Measurements from ENCODE around the gene EPDR1.

EPDR1 gene

GRCh38 chr7:37957221-37957970 is 37.0 kb downstream of the EPDR1 start:
- in situ Hi-C loops (cut with HindIII; ENCODE audit: low pct_ligation_motif_present, low pct_unique_long_range_greater_than_20kb, low sequenced_read_pairs), result no loop called here
- no peak for DNase-seq

DNA sequence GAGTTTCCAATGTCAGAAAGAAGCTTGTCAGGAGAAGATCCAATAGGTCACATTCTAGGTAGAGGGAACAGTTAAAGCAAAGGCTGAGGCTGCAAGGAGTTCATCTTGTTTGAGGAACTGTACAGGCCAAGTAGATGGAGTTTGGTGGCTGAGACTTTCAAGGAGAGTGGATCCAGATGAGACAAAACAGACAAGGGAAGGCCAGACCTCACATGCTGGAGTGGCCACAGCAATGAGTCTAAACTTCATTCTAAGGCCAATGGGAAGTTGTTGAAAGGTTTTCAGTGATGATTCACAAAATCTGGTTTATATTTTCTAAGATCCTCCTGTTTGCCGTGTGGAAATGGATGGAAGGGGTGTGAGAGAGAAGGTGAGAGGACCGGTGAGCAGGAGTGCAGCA is 40.0 kb downstream of the EPDR1 start:
- DNase-seq, result no peak
- in situ Hi-C loops (cut with HindIII; ENCODE audit: low pct_ligation_motif_present, low pct_unique_long_range_greater_than_20kb, low sequenced_read_pairs), result no loop called here

GRCh38 chr7:37961251-37961650 is 40.8 kb downstream of the EPDR1 start:
- in situ Hi-C loops (cut with HindIII; ENCODE audit: low pct_ligation_motif_present, low pct_unique_long_range_greater_than_20kb, low sequenced_read_pairs), result no loop called here
- no peak for DNase-seq

DNA sequence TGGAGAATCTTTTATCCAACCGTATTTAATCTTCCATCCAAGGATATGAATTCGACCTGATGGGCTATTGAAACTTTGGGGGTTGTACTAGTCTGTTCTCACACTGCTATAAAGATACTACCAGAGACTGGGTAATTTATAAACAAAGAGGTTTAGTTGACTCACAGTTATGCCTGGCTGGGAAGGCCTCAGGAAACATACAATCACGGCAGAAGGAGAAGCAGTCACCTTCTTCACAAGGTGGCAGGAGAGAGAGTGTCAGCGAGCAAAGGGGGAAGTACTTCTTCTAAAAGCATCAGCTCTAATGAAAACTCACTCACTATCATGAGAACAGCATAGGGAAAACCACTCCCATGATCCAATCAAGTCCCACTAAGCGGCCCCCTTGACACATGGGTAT is 43.8 kb downstream of the EPDR1 start:
- in situ Hi-C loops (cut with HindIII; ENCODE audit: low pct_ligation_motif_present, low pct_unique_long_range_greater_than_20kb, low sequenced_read_pairs), result no loop called here
- no peak for DNase-seq

DNA sequence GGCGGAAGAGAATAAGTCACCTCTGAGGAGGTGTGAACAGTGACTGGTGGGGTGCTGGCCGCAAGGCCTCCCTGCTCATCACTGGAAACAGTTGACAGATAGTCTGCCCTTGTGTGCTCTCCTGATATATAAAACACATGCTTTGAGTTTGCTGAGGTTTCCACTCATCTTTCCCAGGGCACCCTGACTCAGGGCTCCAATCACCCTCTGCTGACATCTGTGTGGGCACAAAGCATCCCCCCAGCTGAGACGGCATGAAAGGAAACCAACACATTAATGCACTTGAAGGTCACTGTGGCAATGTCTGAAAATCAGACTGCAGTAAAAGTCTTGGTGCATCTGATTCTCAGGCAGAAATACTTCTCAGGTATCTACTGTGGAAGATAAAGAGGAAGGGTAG is 49.8 kb downstream of the EPDR1 start:
- DNase-seq, result no peak
- in situ Hi-C loops (cut with HindIII; ENCODE audit: low pct_ligation_motif_present, low pct_unique_long_range_greater_than_20kb, low sequenced_read_pairs), result no loop called here

GRCh38 chr7:37971491-37971890 is 51.1 kb downstream of the EPDR1 start:
- DNase-seq, result no peak
- in situ Hi-C loops (cut with HindIII; ENCODE audit: low pct_ligation_motif_present, low pct_unique_long_range_greater_than_20kb, low sequenced_read_pairs), result no loop called here

- DNase-seq, result no peak
- in situ Hi-C loops (cut with HindIII; ENCODE audit: low pct_ligation_motif_present, low pct_unique_long_range_greater_than_20kb, low sequenced_read_pairs), result no loop called here
These were observed 53.5 kb downstream of the EPDR1 start for GRCh38 chr7:37973915-37974314.

- no peak for DNase-seq
- in situ Hi-C loops (cut with HindIII; ENCODE audit: low pct_ligation_motif_present, low pct_unique_long_range_greater_than_20kb, low sequenced_read_pairs), result no loop called here
These were observed 54.3 kb downstream of the EPDR1 start for GRCh38 chr7:37974711-37975110.

GRCh38 chr7:37977243-37977642 is 56.8 kb downstream of the EPDR1 start:
- DNase-seq, result no peak
- in situ Hi-C loops (cut with HindIII; ENCODE audit: low pct_ligation_motif_present, low pct_unique_long_range_greater_than_20kb, low sequenced_read_pairs), result no loop called here

DNA sequence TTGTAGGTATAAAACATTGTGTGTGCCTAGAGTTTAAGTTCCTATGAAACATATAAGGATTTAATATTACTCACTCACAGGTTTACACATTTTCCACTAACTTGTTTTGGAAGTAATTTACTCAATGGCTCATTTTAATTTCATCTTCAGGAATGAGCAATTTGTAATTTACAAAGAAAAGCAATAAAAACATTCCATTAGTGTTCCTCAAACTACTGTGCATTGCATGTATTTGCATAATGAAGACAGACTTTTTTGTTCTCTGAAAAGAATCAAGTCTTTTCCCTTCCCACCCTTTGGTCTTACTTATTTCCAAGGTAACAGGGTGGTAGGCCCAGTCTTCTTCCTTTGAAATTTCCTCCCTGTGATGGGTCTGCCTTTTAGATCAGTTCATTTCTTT is 61.2 kb downstream of the EPDR1 start:
- in situ Hi-C loops (cut with HindIII; ENCODE audit: low pct_ligation_motif_present, low pct_unique_long_range_greater_than_20kb, low sequenced_read_pairs), result no loop called here
- DNase-seq, result no peak

GRCh38 chr7:37982423-37982822 is 62.0 kb downstream of the EPDR1 start:
- no peak for DNase-seq
- in situ Hi-C loops (cut with HindIII; ENCODE audit: low pct_ligation_motif_present, low pct_unique_long_range_greater_than_20kb, low sequenced_read_pairs), result no loop called here

GRCh38 chr7:37984750-37985390 is 64.4 kb downstream of the EPDR1 start:
- no peak for DNase-seq
- in situ Hi-C loops (cut with HindIII; ENCODE audit: low pct_ligation_motif_present, low pct_unique_long_range_greater_than_20kb, low sequenced_read_pairs), result no loop called here

GRCh38 chr7:37986908-37987330 is 66.5 kb downstream of the EPDR1 start:
- no peak for DNase-seq
- in situ Hi-C loops (cut with HindIII; ENCODE audit: low pct_ligation_motif_present, low pct_unique_long_range_greater_than_20kb, low sequenced_read_pairs), result no loop called here

DNA sequence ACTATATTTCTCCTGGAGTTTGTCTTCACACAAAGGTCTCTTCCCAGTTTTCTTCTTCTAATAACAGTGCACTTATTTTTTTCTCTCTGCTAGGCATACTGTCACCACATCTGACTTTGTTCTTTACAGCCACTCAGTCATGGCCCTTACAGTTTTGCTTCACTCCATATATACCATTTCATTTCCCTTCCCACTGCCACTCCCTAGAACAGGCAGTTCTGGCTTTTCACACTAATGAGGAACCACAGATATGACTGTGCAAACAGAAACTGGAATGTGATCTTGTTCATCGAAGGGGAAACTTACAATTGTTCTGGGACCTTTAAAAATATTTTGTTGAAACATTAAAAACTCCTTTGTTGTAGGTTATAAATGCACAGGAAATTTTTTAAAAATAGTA is 67.3 kb downstream of the EPDR1 start:
- DNase-seq, result no peak
- in situ Hi-C loops (cut with HindIII; ENCODE audit: low pct_ligation_motif_present, low pct_unique_long_range_greater_than_20kb, low sequenced_read_pairs), result no loop called here

- DNase-seq, result no peak
- in situ Hi-C loops (cut with HindIII; ENCODE audit: low pct_ligation_motif_present, low pct_unique_long_range_greater_than_20kb, low sequenced_read_pairs), result no loop called here
These were observed 68.5 kb downstream of the EPDR1 start for GRCh38 chr7:37988721-37989650.

GRCh38 chr7:37990337-37990736 is 69.9 kb downstream of the EPDR1 start:
- in situ Hi-C loops (cut with HindIII; ENCODE audit: low pct_ligation_motif_present, low pct_unique_long_range_greater_than_20kb, low sequenced_read_pairs), result no loop called here
- no peak for DNase-seq

- DNase-seq, result no peak
- in situ Hi-C loops (cut with HindIII; ENCODE audit: low pct_ligation_motif_present, low pct_unique_long_range_greater_than_20kb, low sequenced_read_pairs), result no loop called here
These were observed 72.6 kb downstream of the EPDR1 start for GRCh38 chr7:37993060-37993501.

DNA sequence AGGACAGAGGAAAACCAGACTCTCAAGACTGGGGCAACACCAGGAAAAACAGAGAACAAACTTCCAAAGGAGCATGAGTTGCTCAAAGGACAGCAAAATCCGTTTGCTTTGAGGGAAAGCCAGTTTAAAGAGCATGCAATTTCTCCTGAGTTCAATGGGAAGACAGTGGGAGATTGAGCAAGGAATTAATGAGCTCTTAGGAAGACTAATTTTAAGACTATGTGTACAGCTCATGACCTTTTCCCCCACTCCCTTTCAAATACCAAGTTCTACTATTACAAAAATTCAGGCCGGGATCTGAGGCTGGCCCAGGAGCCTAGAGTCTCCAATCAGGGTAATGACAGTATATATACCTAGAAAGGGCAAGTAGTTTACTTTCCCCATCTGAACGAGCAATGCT is 79.2 kb downstream of the EPDR1 start:
- no peak for DNase-seq
- in situ Hi-C loops (cut with HindIII; ENCODE audit: low pct_ligation_motif_present, low pct_unique_long_range_greater_than_20kb, low sequenced_read_pairs), result no loop called here

- DNase-seq, result no peak
- in situ Hi-C loops (cut with HindIII; ENCODE audit: low pct_ligation_motif_present, low pct_unique_long_range_greater_than_20kb, low sequenced_read_pairs), result no loop called here
These were observed 79.8 kb downstream of the EPDR1 start for GRCh38 chr7:38000272-38000671.

Measured in ACHN (cell line).